ENCODE data around the gene SEC31B. TPM values are rescaled to one million over a fixed set of nuclear protein-coding genes. Genes with fewer than 3 reads are reported as not detected.

SEC31B gene
- total and polyA plus RNA-seq, 9 of the 15 experiments (the other 6 are each of a cell fraction or from before 2014, with no cell fraction given): 0.91 to 7.0 (median 2.4) TPM

GRCh38 chr10:100481462-100482081 is 38.1 kb downstream of the SEC31B start (continued):
- no peak for TF ChIP-seq PHF21A (IDR thresholded peaks at IDR 0.05; ENCODE audit: borderline replicate concordance, low read depth)
- TF ChIP-seq SAP30 (IDR thresholded peaks at IDR 0.05; ENCODE audit: borderline replicate concordance, insufficient read depth, low read depth, low read length, poor library complexity, severe bottlenecking): no peak
- peak; percentile 98 for TF ChIP-seq NFYB (IDR thresholded peaks at IDR 0.05; ENCODE audit: extremely low read depth, insufficient read length)
- no peak for TF ChIP-seq DEAF1 (CRISPR knock-in tag; IDR thresholded peaks at IDR 0.05)
- TF ChIP-seq CC2D1A (IDR thresholded peaks at IDR 0.05): no peak
- no peak for TF ChIP-seq ZBTB8A (IDR thresholded peaks at IDR 0.05; ENCODE audit: partially characterized antibody)
- TF ChIP-seq RBM14 (IDR thresholded peaks at IDR 0.05; ENCODE audit: borderline replicate concordance, insufficient read depth, low read depth, low read length): no peak
- no peak for TF ChIP-seq ZNF263 (CRISPR knock-in tag; IDR thresholded peaks at IDR 0.05; ENCODE audit: borderline replicate concordance)
- TF ChIP-seq KDM2B (CRISPR knock-in tag; IDR thresholded peaks at IDR 0.05): no peak
- TF ChIP-seq ATF1 (CRISPR knock-in tag; IDR thresholded peaks at IDR 0.05): no peak
- TF ChIP-seq ATF1 (tag; IDR thresholded peaks at IDR 0.05): peak; percentile 92
- no peak for TF ChIP-seq MEF2A (IDR thresholded peaks at IDR 0.05; ENCODE audit: control insufficient read depth, low read depth, low read length)
- TF ChIP-seq NR3C1 (CRISPR knock-in tag; IDR thresholded peaks at IDR 0.05): no peak
- TF ChIP-seq EWSR1 (IDR thresholded peaks at IDR 0.05; ENCODE audit: borderline replicate concordance, low read depth, partially characterized antibody): no peak
- no peak for TF ChIP-seq MECOM (CRISPR knock-in tag; IDR thresholded peaks at IDR 0.05)
- no peak for TF ChIP-seq ZNF407 (IDR thresholded peaks at IDR 0.05; ENCODE audit: low read depth)
- no peak for TF ChIP-seq L3MBTL2 (IDR thresholded peaks at IDR 0.05)
- no peak for TF ChIP-seq ZFP36 (IDR thresholded peaks at IDR 0.05; ENCODE audit: low read depth, low read length, partially characterized antibody)
- no peak for TF ChIP-seq HCFC1 (IDR thresholded peaks at IDR 0.05; ENCODE audit: low read depth, low read length)
- no peak for TF ChIP-seq C11orf30 (IDR thresholded peaks at IDR 0.05; ENCODE audit: low read depth)
